CD14-positive monocyte (primary cell): Measurements from ENCODE around the gene ZEB1. TPM values are rescaled to one million over a fixed set of nuclear protein-coding genes. Genes with fewer than 3 reads are reported as not detected.

Experiments
- DNase-seq, 3 donors: peaks; one replicate each; pipeline ENCODE4 v3.0.0-alpha.2; 2011 to 2022
- H2AFZ ChIP-seq: 2 replicates; pipeline ENCODE4 v1.6.0; 2012; ENCODE audit warnings: mild to moderate bottlenecking, low read depth, low read length, inconsistent platforms; ENCODE audit not compliant: insufficient read depth, poor library complexity, severe bottlenecking
- H3K27ac ChIP-seq, 2 donors: 1 replicate in 1 of 2; 2 replicates in 1 of 2; pipeline ENCODE4 v1.5.1; 2012 to 2013; ENCODE audit warnings: low read length in 2 of 2, control low read depth in 1 of 2, inconsistent platforms in 1 of 2, low read depth in 1 of 2, mild to moderate bottlenecking in 1 of 2
- H3K27me3 ChIP-seq, 2 donors: one replicate each; pipeline versions ENCODE4 v1.6.0 to v1.6.1; 2011 to 2013; ENCODE audit warnings: low read length in 2 of 2; ENCODE audit not compliant: control insufficient read depth in 2 of 2, insufficient read depth in 2 of 2
- H3K36me3 ChIP-seq, 2 donors: replicated peaks in 1 of 2; 1 replicate in 1 of 2; 2 replicates in 1 of 2; pipeline versions ENCODE4 v1.5.1 to v1.6.1; 2012 to 2013; ENCODE audit warnings: low read length in 2 of 2, control low read depth in 1 of 2, inconsistent platforms in 1 of 2, mild to moderate bottlenecking in 1 of 2; ENCODE audit not compliant: insufficient read depth in 2 of 2, control insufficient read depth in 1 of 2
- H3K4me1 ChIP-seq, 2 donors: 1 replicate in 1 of 2; 2 replicates in 1 of 2; pipeline versions ENCODE4 v1.5.1 to v1.6.1; 2012 to 2013; ENCODE audit warnings: low read length in 2 of 2, control low read depth in 1 of 2, inconsistent platforms in 1 of 2, mild to moderate bottlenecking in 1 of 2, moderate library complexity in 1 of 2; ENCODE audit not compliant: insufficient read depth in 2 of 2, control insufficient read depth in 1 of 2
- H3K4me2 ChIP-seq: replicated peaks from 2 replicates; pipeline ENCODE3; 2012; ENCODE audit warnings: low read length, moderate library complexity, mild to moderate bottlenecking; ENCODE audit not compliant: poor library complexity, severe bottlenecking; ENCODE audit errors: extremely low read depth
- H3K4me3 ChIP-seq, 3 experiments: fragments of 200-600 bp in 1 of 3; sonication (generic) in 1 of 3; replicated peaks in 1 of 3; 1 replicate in 2 of 3; 2 replicates in 1 of 3; pipeline ENCODE4 v1.5.1; 2011 to 2013; ENCODE audit warnings: low read length in 3 of 3, mild to moderate bottlenecking in 3 of 3, control low read depth in 2 of 3, low read depth in 2 of 3, inconsistent platforms in 1 of 3, moderate library complexity in 1 of 3
- H3K79me2 ChIP-seq: 2 replicates; pipeline ENCODE4 v1.6.0; 2012; ENCODE audit warnings: mild to moderate bottlenecking, control low read depth, inconsistent platforms, low read length, moderate library complexity; ENCODE audit not compliant: insufficient read depth
- H3K9ac ChIP-seq: 2 replicates; pipeline ENCODE4 v1.6.0; 2017; ENCODE audit warnings: low read length, mild to moderate bottlenecking; ENCODE audit not compliant: insufficient read depth, poor library complexity, severe bottlenecking
- H3K9me3 ChIP-seq, 2 donors: replicated peaks in 1 of 2; 1 replicate in 1 of 2; 2 replicates in 1 of 2; pipeline versions ENCODE4 v1.5.1 to v1.6.1; 2012 to 2013; ENCODE audit warnings: low read length in 2 of 2, control low read depth in 1 of 2; ENCODE audit not compliant: control insufficient read depth in 1 of 2, insufficient read depth in 1 of 2
- H4K20me1 ChIP-seq: 2 replicates; pipeline ENCODE4 v1.6.0; 2012; ENCODE audit warnings: mild to moderate bottlenecking, low read length, control low read depth, moderate library complexity; ENCODE audit not compliant: insufficient read depth
- H3K27ac Mint-ChIP-seq, 7 donors: one replicate each; pipeline ENCODE4 v1.8.0; 2020; ENCODE audit warnings: mild to moderate bottlenecking in 7 of 7, mixed read lengths in 7 of 7, moderate library complexity in 6 of 7, inconsistent platforms in 2 of 7
- H3K27me3 Mint-ChIP-seq, 3 donors: one replicate each; pipeline ENCODE4 v1.8.0; 2021 to 2022; ENCODE audit warnings: low read depth in 3 of 3, mild to moderate bottlenecking in 3 of 3, mixed read lengths in 3 of 3, moderate library complexity in 3 of 3, inconsistent platforms in 1 of 3
- H3K36me3 Mint-ChIP-seq, 2 donors: one replicate each; pipeline ENCODE4 v1.8.0; 2020; ENCODE audit warnings: mixed read lengths in 2 of 2, inconsistent platforms in 1 of 2, mild to moderate bottlenecking in 1 of 2
- H3K4me1 Mint-ChIP-seq: one replicate; pipeline ENCODE4 v1.8.0; 2020; ENCODE audit warnings: mild to moderate bottlenecking, mixed read lengths
- H3K4me3 Mint-ChIP-seq, 2 donors: one replicate each; pipeline ENCODE4 v1.8.0; 2020; ENCODE audit warnings: mild to moderate bottlenecking in 2 of 2, mixed read lengths in 2 of 2, moderate library complexity in 1 of 2
- H3K9me3 Mint-ChIP-seq, 7 donors: one replicate each; pipeline ENCODE4 v1.8.0; 2020 to 2022; ENCODE audit warnings: mixed read lengths in 7 of 7, mild to moderate bottlenecking in 6 of 7, moderate library complexity in 6 of 7, inconsistent platforms in 2 of 7
- WGBS: methylation state at CpG from one replicate; pipeline ENCODE4 v1.1.5; 2013; ENCODE audit warnings: missing lambda C conversion rate; ENCODE audit not compliant: insufficient coverage; 5-methylcytosine and 5-hydroxymethylcytosine counted together
- intact Hi-C, 2 donors: fragments of 100-400 bp; cut with micrococcal nuclease; formaldehyde crosslinking; loops; one replicate each; pipeline versions ENCODE4 v1.15.0 to v1.15.1; 2023
- polyA plus RNA-seq, 3 donors: library from polyadenylated mRNA; depleted of rRNA in 1 of 3; unstranded in 2 of 3; stranded (reverse) in 1 of 3; fragments of 300-500 nt in 2 of 3; fragments of >200 nt in 1 of 3; fragmentation: Illumina TruSeq in 2 of 3; gene quantifications; 1 replicate in 2 of 3; 2 replicates in 1 of 3; pipeline ENCODE4 v1.2.3, GENCODE V29; 2012 to 2021
- small RNA-seq: library from RNA; depleted of rRNA; stranded (forward); fragments of <200 nt; gene quantifications from one replicate; pipeline ENCODE3, GENCODE V24; 2012; ENCODE audit warnings: low read depth; ENCODE audit not compliant: insufficient read length
- TF ChIP-seq, protein P1 (sequence below): fragments of 200-600 bp; IDR thresholded peaks from one replicate; pipeline ENCODE4 v1.8.0; 2022; ENCODE audit warnings: antibody characterized with exemption, mild to moderate bottlenecking

Gene ZEB1
- polyA plus RNA-seq, 3 donors, result 0.13 to 0.20 TPM; not detected in 1

DNA sequence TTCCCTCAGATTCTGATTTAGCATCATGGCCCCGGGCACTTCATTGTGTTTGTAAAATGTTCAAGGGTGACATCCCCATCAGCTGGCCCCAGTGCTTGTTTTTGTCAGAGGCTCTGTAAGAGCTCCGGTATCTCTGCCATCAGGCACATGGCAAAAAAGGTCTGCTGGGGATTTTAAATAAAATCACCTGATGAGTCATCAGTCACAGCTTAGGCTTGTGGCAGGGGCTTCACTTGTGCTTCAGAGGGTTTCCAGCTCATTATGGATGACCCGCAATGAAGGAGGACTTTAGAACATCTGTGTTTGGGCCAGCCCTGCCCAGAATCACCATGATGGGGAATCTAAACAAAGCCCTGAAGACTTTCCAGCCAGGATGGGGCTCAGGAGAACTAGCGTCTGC, 259.9 kb downstream of the ZEB1 start:
- no peaks in the 10 kb centered on the region for H3K27me3 ChIP-seq
- peak overlapping the region in 1 of 7 donors; percentile 82 for H3K27ac Mint-ChIP-seq
- H3K9ac ChIP-seq, result no peak overlapping the region
- no peak overlapping the region for H3K27ac ChIP-seq
- H3K4me2 ChIP-seq, result no peak overlapping the region
- TF ChIP-seq, protein P1, sequence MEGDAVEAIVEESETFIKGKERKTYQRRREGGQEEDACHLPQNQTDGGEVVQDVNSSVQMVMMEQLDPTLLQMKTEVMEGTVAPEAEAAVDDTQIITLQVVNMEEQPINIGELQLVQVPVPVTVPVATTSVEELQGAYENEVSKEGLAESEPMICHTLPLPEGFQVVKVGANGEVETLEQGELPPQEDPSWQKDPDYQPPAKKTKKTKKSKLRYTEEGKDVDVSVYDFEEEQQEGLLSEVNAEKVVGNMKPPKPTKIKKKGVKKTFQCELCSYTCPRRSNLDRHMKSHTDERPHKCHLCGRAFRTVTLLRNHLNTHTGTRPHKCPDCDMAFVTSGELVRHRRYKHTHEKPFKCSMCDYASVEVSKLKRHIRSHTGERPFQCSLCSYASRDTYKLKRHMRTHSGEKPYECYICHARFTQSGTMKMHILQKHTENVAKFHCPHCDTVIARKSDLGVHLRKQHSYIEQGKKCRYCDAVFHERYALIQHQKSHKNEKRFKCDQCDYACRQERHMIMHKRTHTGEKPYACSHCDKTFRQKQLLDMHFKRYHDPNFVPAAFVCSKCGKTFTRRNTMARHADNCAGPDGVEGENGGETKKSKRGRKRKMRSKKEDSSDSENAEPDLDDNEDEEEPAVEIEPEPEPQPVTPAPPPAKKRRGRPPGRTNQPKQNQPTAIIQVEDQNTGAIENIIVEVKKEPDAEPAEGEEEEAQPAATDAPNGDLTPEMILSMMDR, result no peak
- peaks cover 4 to 6% of the 10 kb centered on the region in 2 donors for H3K36me3 Mint-ChIP-seq
- H2AFZ ChIP-seq, result no peak overlapping the region
- peaks cover 40 to 41% of the 10 kb centered on the region in 2 donors for H3K4me1 ChIP-seq
- no peaks in the 10 kb centered on the region for H4K20me1 ChIP-seq
- H3K36me3 ChIP-seq, result no peaks in the 10 kb centered on the region
- H3K27me3 Mint-ChIP-seq, result peaks cover 0 to 3% (median 0%) of the 10 kb centered on the region in 3 donors
- peaks cover 40% of the 10 kb centered on the region for H3K4me1 Mint-ChIP-seq
- no peaks in the 10 kb centered on the region for H3K79me2 ChIP-seq
- 96% methylated on average over 3 of the region's 4 CpGs for WGBS
- intact Hi-C loops, result no loop called here
- H3K9me3 ChIP-seq, result peaks cover 4 to 6% of the 10 kb centered on the region in 2 donors
- no peak overlapping the region for H3K4me3 Mint-ChIP-seq
- no peak overlapping the region for H3K4me3 ChIP-seq
- no peak for DNase-seq
- H3K9me3 Mint-ChIP-seq, result peaks cover 4 to 20% (median 9%) of the 10 kb centered on the region in 7 donors

Small RNA genes lying within 50 kb of the gene (small RNA-seq; reads per million reads assigned to genes)
- gene SPTLC1P1, result not detected
